Fibroblast of skin of left quadriceps (primary cell): ENCODE measurements around the gene AFG3L2.
A peak's percentile ranks its signal among the peaks of the same experiment; 100 is the strongest.
"Not testable (repeated sequence)": the region's sequence is repeated elsewhere in the genome, so short reads cannot be mapped to it uniquely, and the experiment has no call there.

Source experiments
- DNase-seq, 2 experiments: peaks; one replicate each; pipeline ENCODE4 v3.0.0-alpha.2; 2013; ENCODE audit warnings: low read depth in 2 of 2

The AFG3L2 gene

DNA sequence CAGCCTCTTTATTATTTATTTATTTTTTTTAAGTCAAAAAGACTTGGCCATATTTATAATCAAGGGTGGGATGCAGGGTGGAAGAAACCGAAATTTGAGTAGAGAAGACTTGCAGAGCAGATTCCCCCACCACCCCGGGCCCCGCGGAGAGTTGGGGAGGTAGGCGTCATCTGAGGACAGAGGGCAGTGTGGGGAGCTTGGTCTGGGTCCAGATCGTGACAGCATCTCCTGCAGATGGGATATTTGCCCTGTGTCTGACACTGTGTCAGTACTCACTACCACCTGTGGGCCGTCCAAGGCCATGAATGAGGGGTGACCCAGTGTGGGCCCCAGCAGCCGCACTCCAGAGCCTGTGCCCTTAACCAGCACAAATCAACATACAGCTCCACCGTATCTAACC is 20.2 kb upstream of the AFG3L2 start:
- DNase-seq: no peak

DNA sequence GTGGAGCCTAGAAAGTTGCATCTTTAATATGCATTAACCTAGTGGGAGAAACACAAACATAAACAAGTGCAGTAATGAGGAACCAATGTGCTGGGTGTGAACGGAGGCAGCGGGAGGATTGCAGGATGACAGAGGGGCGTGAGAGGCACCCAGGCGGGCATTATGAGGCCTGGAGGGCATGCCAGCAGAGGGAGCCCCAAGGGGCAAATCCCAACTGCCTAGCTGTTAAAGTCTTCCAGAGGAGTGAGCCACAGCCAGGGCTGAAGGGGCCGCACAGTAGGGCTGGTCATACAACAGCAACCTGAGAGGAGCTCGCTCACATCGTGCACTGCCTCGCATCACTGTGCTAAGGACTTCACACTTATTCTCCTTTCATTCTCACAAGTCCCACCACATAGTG is 17.4 kb upstream of the AFG3L2 start:
- DNase-seq: no peak

DNA sequence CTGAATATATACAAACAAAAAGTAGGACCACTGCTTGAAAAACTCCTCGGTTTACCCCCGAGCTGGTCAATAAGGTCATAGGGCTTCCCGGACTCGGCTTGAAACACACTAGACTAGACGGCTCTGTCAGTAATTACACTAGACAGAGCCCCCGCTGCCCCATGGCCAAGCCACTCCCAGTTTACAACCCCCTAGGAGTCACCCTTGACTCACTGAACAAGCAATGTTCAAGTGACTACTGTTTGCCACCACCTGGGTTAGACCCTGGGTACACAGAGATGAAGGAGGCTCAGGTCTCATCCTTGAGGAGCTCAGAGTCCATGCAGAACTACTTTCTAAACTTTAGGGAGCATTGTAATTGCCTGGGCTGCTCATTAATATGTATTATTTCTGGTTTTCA is 17.0 kb upstream of the AFG3L2 start:
- no peak for DNase-seq

DNA sequence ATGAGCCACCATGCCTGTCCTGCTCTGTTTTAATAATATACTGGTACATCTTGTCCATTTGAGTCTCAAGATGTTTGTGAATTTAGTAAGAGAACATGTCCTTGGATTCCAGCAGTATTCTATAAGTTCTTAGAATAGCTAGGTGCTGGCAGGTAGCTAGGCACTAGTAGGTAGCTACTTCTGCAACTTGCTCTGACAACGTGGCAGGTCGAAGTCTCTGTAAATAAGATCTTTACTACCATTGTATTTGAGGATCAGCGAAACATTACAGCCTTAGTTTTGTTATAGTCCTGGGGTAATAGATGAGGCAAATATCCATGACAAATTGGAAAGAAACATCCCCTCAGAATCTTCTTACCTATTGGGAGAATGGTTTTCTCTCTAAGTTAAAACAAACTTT is 16.5 kb upstream of the AFG3L2 start:
- no peak for DNase-seq

DNA sequence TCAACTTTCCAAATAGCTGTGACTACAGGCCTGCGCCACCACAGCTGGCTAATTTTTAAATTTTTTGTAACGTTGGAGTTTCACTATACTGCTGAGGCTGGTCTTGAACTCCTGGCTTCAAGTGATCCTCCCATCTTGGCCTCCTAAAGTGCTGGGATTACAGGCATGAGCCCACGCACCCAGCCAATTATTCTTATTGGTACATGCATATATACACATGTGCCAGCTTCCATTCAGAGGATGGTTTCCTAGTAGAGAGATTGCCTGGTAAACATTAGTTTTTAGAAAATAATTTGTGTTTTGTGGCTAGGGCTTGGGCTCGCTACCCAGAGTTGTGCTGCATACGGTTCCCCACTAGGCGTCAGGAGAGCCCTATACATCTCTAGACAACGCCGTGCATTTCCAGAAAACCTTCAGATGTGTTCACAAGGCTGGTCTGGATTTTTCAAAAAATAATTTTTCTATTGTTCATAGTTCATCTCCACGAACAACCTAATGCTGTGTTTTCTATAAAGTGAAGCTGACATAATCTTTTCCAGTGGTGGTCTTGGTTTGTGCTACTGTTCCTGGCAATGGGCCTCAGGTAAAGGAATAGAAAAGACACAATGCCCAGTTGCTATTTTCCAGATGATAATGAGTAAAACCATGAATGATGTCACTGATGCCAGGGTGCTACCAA is 14.6 kb upstream of the AFG3L2 start:
- peak; percentile 35 to 43 for DNase-seq

DNA sequence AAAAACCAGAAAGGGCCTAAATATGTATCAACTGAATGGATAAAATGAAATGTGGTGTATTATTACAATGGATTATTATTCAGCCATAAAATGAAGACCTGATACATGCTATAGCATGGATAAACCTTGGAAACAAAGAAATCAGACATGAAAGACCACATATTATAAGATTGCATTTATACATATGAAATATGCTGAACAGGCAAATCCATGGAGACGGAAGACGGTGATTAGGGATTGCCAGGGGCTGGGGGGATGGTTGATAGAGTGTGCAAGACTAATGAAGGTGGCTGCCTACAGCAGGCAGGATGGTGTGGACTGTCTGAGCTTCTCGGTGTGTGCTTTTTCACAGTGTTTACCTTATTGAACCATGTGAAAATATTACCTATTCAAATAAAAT is 11.4 kb upstream of the AFG3L2 start:
- DNase-seq: no peak

DNA sequence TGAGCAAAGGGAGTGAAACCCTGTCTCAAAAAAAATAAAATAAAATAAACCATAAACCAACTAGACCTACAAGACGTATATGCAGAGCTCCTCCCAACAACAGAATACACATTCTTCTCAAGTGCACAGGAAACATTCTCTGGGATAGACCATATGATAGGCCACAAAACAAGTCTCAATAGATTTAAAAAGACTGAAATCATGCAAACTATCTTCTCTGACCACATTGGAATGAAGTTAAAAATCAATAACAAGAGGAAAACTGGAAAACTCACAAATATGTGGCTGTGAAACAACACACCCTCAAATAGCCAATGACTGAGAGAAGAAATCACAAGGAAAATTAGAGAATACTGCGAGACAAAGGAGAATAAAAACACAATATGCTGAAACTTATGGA is 7.2 kb upstream of the AFG3L2 start:
- no peak for DNase-seq

DNA sequence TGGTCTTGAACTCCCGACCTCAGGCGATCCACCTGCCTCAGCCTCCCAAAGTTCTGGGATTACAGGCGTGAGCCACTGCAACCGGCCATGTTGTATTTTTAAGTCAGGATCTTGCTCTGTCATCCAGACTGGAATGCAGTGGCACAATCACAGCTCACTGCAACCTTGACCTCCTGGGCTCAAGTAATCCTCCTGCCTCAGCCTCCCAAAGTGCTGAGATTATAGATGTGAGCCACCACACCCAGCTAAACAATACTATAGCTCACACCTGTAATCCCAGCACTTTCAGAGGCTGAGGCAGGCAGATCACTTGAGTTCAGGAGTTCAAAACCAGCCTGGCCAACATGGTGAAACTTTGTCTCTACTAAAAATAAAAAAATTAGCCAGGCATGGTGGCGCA is 6.7 kb upstream of the AFG3L2 start:
- not testable (repeated sequence) for DNase-seq

DNA sequence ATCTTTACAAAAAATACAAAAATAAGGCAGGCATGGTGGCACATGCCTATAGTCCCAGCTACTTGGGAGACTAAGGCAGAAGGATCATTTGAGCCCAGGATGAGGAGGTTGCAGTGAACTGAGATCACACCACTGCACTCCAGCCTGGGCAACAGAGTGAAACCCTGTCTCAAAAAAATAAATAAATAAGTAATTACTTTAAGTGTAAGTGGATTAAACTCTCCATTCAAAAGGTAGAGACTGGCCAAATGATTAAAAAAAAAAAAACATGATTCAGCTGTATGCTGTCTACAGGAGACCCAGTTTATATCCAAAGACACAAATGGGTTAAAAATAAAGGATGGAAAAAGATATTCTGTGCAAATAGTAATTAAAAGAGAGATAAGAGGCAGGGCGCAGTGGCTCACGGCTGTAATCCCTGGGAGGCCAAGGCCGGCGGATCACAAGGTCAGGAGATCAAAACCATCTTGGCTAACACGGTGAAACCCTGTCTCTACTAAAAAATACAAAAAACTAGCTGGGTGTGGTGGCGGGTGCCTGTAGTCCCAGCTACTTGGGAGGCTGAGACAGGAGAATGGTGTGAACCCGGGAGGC is 5.3 kb upstream of the AFG3L2 start:
- not testable (repeated sequence) for DNase-seq

DNA sequence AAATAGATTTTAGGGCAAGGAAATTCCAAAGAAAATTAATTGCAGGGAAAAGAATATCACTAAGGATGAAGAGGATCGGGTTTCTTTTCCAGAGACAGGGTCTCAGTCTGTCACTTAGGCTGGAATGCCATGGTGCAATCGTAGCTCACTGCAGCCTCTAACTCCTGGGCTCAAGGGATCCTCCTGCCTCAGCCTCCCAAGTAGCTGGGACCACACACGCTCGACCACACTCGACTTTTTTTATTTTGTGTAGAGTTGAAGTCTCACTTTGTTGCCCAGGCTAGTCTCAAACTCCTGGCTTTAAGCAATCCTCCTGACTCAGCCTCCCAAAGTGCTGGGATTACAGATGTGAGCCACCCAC is 1.2 kb upstream of the AFG3L2 start:
- DNase-seq: not testable (repeated sequence)

DNA sequence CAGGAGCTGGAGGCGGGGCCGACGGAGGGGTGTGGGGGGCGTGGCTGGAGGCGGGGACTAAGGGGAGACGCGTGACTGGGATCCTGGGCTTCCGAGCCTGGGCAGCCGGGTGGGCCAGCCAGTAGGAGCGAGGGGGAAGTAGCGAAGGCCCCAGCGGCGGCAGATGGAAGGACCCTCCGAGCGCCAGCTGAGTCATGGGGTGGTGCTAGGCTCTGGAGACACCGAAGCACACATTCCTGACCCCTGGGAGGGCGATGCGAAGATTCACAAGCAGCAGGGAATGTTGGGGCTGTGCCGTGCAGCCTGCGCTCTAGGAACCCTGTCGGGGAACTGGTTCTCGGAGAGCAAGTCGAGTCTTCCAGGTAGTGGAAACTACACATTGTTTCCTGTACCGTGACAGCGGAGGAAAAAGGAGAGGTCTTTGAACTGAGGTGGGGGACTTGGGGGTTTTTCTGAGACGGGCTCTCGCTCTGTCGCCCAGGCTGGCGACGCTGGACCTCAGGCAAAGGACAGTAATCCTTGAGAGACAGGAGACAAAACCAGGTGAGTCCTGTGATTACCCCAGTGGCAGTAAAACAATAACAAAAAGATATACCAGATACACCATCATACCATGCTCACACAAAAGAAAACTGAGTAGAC is 650 bp upstream of the AFG3L2 start:
- DNase-seq: no peak

DNA sequence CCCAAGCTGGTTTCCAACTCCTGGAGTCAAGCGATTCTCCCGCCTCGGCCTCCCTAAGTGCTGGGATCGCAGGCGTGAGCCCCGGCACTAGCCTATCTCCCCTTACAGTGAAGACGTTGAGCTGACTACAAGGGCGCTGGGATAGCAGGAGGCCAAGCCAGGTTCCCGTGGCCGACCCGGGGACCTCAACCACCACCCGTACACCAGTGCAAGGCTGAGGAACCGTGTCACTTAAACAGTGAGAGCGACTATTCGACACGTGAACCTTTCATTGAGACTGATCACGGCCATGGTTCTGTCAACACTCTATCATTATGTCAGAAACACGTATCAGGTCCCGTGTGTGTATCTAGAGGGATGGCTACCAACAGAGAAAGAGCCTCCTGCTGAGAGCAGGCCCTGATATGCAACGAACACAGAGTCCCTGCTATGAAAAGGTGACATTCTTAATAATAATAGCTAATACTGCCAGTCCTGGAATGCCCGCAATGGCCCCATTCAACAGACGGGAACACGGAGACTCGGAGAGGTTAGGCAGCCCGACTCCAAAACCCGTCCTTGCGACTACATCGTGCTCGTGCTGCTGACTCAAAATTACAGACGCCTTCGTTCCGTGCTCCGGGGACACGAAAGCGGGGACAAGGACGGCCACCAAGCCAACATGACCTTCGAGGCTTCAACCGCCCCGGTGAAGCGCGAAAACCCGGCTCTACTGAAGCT is 833 bp downstream of the AFG3L2 start:
- DNase-seq: no peak

DNA sequence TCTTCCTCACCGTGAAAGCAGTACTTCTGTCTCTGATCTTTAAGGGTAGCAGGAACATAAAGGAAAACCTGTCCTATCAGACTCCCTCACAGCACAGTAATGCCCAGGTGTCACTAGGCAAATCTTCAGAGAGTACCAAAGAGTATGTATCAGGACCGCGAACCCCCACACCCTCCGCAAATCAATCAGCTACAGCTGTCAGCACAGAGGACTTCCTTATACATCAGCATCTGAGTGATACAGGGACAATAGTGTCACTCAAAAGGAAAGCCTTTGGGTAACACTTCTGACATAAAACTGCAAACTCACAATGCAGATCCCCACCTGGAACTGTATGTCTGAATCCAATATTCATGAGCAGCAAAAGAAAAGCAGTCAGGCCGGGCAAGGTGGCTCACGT is 2.6 kb downstream of the AFG3L2 start:
- DNase-seq: no peak

DNA sequence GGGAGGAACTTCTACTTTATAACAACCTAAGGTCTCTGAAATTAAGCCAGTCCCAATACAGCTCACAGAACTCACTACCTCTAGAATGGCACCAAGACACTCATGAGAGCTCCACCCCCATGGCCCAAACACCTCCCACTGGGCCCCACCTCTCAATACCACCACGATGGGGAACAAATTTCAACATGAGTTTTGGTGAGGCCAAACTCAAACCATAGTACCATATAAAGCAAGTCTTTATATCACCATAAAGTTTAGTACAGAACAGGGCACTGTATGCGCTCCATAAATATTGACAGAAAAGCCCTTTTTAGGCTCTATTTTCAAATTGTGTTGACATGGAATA is 3.3 kb downstream of the AFG3L2 start:
- DNase-seq: no peak

DNA sequence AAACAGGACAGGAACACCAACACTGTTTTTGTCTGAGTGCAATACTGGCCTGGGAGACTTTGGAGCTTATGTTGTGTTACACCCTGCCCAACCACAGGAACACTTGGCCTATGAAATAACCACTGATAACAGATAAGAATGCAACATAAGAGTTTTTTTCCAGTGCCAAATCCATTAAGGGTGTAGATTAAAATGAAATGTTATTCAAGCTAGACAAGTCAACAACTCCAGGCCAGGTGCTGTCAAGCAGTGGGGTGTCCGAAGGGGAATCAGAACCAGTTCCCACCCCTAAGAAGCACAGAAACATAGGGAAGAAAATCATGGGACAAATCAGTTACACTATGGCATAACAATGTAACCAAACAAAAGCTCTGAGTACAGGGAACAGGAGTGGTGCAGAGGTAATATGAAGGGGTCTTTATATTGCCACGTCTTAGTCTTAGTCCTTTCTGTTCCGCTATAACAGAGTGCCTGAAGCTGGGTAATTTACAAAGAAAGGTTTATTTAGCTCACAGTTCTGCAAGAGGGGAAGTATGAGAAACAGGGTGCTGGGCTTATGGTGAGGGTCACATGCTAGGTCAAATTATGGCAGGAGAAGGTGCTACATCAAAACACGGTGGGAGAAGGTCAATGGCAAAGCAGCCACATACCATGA is 3.8 kb downstream of the AFG3L2 start:
- DNase-seq: no peak

DNA sequence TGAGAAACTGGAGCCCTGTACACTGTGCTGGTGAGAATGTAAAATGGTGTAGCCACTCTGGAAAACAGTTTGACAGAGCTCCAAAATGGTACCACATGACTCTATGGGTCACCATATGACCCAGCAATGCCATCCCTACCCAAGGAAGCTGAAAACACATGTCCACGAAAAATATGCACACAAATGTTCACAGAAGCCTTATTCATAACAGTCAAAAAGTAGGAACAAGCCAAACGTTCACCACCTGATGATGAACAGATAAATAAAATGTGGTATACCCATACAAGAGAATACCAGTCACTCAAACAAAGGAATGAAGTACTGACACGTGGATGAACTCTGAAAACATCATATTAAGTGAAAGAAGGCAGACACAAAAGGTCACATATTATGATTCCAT is 4.6 kb downstream of the AFG3L2 start:
- DNase-seq: no peak

DNA sequence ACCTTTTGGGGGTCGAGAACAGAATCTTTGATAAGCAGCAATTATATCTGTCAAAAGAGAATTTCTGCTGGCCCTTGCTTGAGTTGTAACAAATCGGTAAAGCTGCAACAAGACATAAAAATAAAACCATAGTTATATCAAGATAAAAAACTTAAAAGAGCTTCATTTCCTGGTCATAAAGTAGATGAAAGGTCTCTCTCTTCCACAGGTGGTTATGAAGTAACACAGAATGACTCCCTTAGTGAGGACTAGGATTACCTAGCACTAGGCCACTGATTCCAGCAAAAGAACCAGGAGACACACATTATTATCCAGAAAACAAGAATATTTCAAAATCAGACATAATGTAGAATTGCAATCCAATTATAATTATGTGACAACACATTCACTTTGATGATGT is 5.4 kb downstream of the AFG3L2 start:
- no peak for DNase-seq

DNA sequence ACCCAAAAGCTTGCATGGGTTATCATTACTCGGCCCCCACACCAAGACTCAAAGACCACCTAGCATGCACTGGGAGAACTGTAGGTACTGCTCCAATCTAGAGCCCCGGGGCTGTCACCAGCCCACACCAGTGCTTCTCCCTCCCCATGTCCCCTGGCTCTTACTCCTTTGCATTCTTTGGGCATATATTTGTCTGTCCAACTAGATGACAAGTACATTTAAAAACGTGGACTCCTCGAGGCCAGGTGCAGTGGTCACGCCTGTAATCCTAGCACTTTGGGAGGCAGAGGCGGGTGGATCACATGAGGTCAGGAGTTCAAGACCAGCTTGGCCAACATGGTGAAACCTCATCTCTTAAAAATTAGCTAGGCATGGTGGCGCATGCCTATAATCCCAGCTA is 7.8 kb downstream of the AFG3L2 start:
- no peak for DNase-seq

DNA sequence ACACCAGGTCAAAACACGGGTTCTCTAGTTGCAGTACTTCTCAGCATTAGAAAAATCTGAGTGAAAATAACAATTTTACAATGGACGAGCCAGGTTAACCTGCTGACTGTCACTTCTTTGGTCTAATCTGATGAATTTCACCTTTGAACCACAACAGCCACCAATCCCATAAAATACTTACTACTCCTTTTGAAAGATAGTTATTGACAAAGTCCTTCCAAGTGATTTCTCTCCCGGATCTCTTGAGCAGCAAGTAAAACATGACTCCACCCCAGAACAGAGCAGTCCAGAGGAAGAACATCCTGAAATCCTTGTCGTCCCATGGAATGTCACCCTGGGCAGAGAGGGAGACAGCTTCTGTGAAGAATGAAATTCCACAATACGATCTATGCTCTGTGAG is 10.2 kb downstream of the AFG3L2 start:
- no peak for DNase-seq

DNA sequence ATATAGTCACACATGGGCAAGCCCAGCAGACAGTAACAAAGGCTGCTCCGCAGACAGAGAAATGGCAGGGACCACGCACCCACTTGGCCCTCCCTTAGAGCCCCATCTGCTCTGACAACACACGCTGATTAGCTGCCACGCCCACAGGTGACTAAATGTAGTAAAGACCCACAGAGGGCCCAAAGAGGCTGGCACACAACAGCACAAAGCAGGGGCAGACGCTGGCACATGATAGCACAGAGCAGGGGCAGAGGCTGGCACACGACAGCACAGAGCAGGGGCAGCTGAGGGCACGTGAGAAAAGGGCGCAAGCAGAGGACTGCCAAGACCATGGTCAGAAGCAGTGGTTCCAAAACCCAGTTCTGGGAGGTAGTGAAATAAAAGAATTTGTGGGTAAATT is 10.6 kb downstream of the AFG3L2 start:
- no peak for DNase-seq

DNA sequence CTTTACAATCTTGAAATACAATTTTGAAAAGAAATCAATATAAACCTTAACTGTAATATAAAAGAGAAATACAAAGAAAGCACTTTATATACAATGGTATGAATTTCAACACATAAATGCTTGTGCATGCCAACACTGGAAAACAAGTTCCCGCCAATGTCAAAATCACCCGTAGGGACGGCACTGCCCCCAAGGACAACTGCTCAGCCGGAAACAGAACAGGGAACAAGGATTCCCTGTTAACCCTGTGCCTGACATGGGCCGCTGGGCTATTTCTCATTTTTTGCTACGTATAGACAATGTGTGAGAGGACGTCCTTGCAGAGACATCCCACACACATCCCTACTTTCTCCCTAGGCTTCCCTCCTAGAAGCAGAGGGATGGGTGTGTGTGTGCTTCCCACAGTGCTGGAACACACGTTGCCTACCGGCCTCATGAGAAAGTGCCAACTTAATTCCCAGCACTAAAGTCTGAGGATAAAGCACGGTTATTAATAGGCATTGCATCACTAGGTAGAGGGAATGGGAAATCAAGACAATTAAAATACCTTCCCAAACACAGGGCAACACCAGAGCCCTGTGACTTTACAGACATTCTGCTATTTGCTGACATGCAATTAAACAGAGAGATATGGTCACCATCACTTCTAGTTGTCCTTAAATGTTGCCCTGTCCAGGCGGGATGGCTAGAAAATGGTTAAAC is 14.4 kb downstream of the AFG3L2 start:
- DNase-seq: no peak
